OCI-LY7 (cell line): ENCODE results near the gene TM6SF1.
"Not testable (repeated sequence)": the region's sequence is repeated elsewhere in the genome, so short reads cannot be mapped to it uniquely, and the experiment has no call there.

Experiments
- EZH2phosphoT487 ChIP-seq: fragments of 200-600 bp; sonication (generic); IDR thresholded peaks from 2 replicates; pipeline ENCODE4 v1.6.1; 2018; ENCODE audit warnings: low read depth, borderline replicate concordance, mild to moderate bottlenecking, mixed run types, antibody characterized with exemption, low read length, moderate library complexity, mixed read lengths
- TF ChIP-seq, protein P1 (sequence below): fragments of 200-600 bp; sonication (generic); conservative IDR thresholded peaks from 2 replicates; pipeline ENCODE4 v1.5.1; 2014; ENCODE audit warnings: mild to moderate bottlenecking, antibody characterized with exemption, low read length, moderate library complexity, mixed read lengths

DNA sequence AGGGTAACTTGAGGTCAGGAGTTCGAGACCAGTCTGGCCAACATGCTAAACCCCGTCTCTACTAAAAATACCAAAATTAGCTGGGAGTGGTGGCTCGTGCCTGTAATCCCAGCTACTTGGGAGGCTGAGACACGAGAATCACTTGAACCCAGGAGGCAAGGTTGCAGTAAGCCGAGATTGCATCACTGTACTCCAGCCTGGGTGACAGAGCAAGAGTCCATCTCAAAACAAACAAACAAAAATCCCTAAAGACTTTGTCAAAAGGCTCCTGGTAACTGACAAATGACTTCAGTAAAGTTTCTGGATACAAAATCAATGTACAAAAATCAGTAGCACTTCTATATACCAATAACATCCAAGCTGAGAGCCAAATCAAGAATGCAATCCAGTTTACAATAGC lies 62.1 kb downstream of the TM6SF1 start:
- TF ChIP-seq, protein P1, sequence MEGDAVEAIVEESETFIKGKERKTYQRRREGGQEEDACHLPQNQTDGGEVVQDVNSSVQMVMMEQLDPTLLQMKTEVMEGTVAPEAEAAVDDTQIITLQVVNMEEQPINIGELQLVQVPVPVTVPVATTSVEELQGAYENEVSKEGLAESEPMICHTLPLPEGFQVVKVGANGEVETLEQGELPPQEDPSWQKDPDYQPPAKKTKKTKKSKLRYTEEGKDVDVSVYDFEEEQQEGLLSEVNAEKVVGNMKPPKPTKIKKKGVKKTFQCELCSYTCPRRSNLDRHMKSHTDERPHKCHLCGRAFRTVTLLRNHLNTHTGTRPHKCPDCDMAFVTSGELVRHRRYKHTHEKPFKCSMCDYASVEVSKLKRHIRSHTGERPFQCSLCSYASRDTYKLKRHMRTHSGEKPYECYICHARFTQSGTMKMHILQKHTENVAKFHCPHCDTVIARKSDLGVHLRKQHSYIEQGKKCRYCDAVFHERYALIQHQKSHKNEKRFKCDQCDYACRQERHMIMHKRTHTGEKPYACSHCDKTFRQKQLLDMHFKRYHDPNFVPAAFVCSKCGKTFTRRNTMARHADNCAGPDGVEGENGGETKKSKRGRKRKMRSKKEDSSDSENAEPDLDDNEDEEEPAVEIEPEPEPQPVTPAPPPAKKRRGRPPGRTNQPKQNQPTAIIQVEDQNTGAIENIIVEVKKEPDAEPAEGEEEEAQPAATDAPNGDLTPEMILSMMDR, result not testable (repeated sequence)
- TF ChIP-seq EZH2phosphoT487, result not testable (repeated sequence)
